Smooth muscle cell (in vitro differentiated cells): ENCODE results near the gene PLEKHA7. TPM values are rescaled to one million over a fixed set of nuclear protein-coding genes. Genes with fewer than 3 reads are reported as not detected.

ENCODE experiments used
- DNase-seq: peaks from one replicate; lab custom pipeline; 2025; ENCODE audit not compliant: unreplicated experiment; lab: John Stamatoyannopoulos, UW
- H2AFZ ChIP-seq: fragments of 200-600 bp; sonication (generic); 2 replicates; pipeline ENCODE4 v1.6.0; 2016; ENCODE audit warnings: antibody characterized with exemption, low read depth, mild to moderate bottlenecking
- H3F3A ChIP-seq: fragments of 200-600 bp; sonication (generic); 2 replicates; pipeline ENCODE4 v1.6.0; 2017; ENCODE audit warnings: antibody characterized with exemption, low read depth
- H3K27ac ChIP-seq: fragments of 200-600 bp; sonication (generic); 2 replicates; pipeline ENCODE4 v1.5.1; 2016; ENCODE audit warnings: low read depth, mild to moderate bottlenecking
- H3K27me3 ChIP-seq: fragments of 200-600 bp; sonication (generic); 2 replicates; pipeline ENCODE4 v1.6.1; 2016; ENCODE audit warnings: low read depth, mild to moderate bottlenecking
- H3K36me3 ChIP-seq: fragments of 200-600 bp; sonication (generic); 2 replicates; pipeline ENCODE4 v1.5.1; 2016; ENCODE audit warnings: low read depth
- H3K4me1 ChIP-seq: fragments of 200-600 bp; sonication (generic); 2 replicates; pipeline ENCODE4 v1.5.1; 2016; ENCODE audit warnings: low read depth
- H3K4me2 ChIP-seq: fragments of 200-600 bp; sonication (generic); 2 replicates; pipeline ENCODE4 v1.6.0; 2016; ENCODE audit warnings: mild to moderate bottlenecking
- H3K4me3 ChIP-seq: fragments of 200-600 bp; sonication (generic); 2 replicates; pipeline ENCODE4 v1.5.1; 2016; ENCODE audit warnings: mild to moderate bottlenecking
- H3K79me2 ChIP-seq: fragments of 200-600 bp; sonication (generic); 2 replicates; pipeline ENCODE4 v1.6.0; 2016; ENCODE audit warnings: low read depth, mild to moderate bottlenecking
- H3K9ac ChIP-seq: fragments of 200-600 bp; sonication (generic); 2 replicates; pipeline ENCODE4 v1.6.0; 2016; ENCODE audit warnings: low read depth
- H3K9me3 ChIP-seq: fragments of 200-600 bp; sonication (generic); replicated peaks from 2 replicates; pipeline ENCODE4 v1.5.1; 2016; ENCODE audit warnings: low read depth
- H4K20me1 ChIP-seq: fragments of 200-600 bp; sonication (generic); 2 replicates; pipeline ENCODE4 v1.6.0; 2016; ENCODE audit warnings: low read depth
- CTCF ChIP-seq: fragments of 200-600 bp; sonication (generic); IDR thresholded peaks from 2 replicates; pipeline ENCODE4 v1.5.1; 2017; ENCODE audit warnings: borderline replicate concordance, mild to moderate bottlenecking, antibody characterized with exemption; ENCODE audit not compliant: insufficient read depth, poor library complexity, severe bottlenecking
- WGBS: methylation state at CpG from one replicate; pipeline ENCODE4 v1.1.7; 2016; ENCODE audit warnings: low lambda C conversion rate; 5-methylcytosine and 5-hydroxymethylcytosine counted together
- polyA plus RNA-seq: library from polyadenylated mRNA; unstranded; fragments of >200 nt; fragmentation: Nextera tagmentation; extraction: Ambion mirVana; gene quantifications from 2 replicates; pipeline ENCODE4 v1.2.1, GENCODE V29; 2016
- total RNA-seq: library from RNA; depleted of rRNA; stranded (reverse); fragments of >200 nt; gene quantifications from 2 replicates; pipeline ENCODE4 v1.2.3, GENCODE V29; 2014

The PLEKHA7 gene
- total and polyA plus RNA-seq, 2 experiments from 2014 or later = 0.19 to 22.2 TPM

DNA sequence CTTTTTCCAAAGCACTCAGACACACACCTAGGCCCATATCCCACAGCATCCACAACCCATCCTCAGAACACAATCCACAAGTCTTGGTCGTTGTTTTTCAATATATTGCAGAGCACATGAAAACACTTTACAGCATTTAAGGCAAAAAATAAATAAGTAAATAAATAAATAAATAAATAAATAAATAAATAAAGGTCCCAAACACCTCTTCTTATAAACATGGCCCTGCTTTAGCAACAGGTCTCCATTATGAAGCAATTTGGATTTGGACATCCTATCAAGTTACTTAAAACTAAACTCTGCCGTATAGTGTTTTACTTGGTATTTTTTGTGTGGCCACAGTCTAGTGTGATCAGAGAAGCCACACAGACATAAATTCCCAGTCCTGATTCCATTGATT, 10.7 kb upstream of the PLEKHA7 start:
- no peak for DNase-seq
- H3K36me3 ChIP-seq = no peaks in the 10 kb centered on the region
- H3K27me3 ChIP-seq = peaks cover 9% of the 10 kb centered on the region
- no peaks in the 10 kb centered on the region for H3K4me1 ChIP-seq
- H3K9me3 ChIP-seq = no peaks in the 10 kb centered on the region
- no peak overlapping the region for H2AFZ ChIP-seq
- H3F3A ChIP-seq = no peaks in the 10 kb centered on the region
- no peak for TF ChIP-seq CTCF
- H3K9ac ChIP-seq = no peak overlapping the region
- no peak overlapping the region for H3K4me3 ChIP-seq
- H3K27ac ChIP-seq = no peak overlapping the region
- no peaks in the 10 kb centered on the region for H4K20me1 ChIP-seq
- 91% methylated on average over 2 of the region's 2 CpGs for WGBS
- H3K79me2 ChIP-seq = no peaks in the 10 kb centered on the region
- H3K4me2 ChIP-seq = no peak overlapping the region

GRCh38 chr11:17021511-17021910, 7.3 kb upstream of the PLEKHA7 start:
- Histone ChIP-seq H3K4me3 (no peak overlapping the region), H3F3A (no peaks in the 10 kb centered on the region), H3K9me3 (no peaks in the 10 kb centered on the region), H2AFZ (no peak overlapping the region), H3K79me2 (no peaks in the 10 kb centered on the region), H3K9ac (no peak overlapping the region), H3K4me1 (no peaks in the 10 kb centered on the region), H3K4me2 (no peak overlapping the region), H4K20me1 (no peaks in the 10 kb centered on the region), H3K27ac (no peak overlapping the region), H3K36me3 (no peaks in the 10 kb centered on the region), H3K27me3 (peaks cover 25% of the 10 kb centered on the region)
- TF ChIP-seq CTCF = no peak
- no peak for DNase-seq
- WGBS = 36% methylated on average over 8 of the region's 8 CpGs

DNA sequence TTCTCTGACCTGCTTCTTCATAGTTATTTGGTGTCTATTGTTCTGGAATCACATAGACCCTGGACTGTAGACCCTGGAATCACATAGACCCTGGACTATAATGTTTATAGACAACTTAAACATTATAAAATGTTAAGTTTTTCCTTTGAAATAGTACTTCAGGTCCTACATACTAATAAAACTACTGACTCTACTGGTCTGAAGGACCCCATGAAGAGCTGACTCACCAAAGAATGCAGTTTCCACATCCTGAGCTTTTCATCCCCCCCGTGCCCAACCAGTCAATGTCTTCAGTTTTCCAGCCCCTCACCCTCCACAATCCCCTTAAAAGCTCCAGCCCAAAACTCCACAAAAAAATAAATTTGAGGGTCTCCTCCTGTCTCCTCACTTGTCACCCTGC, 6.6 kb upstream of the PLEKHA7 start:
- Histone ChIP-seq H3K79me2 (no peaks in the 10 kb centered on the region), H3K9ac (no peak overlapping the region), H3K4me3 (no peak overlapping the region), H3K36me3 (no peaks in the 10 kb centered on the region), H3K4me2 (no peak overlapping the region), H4K20me1 (no peaks in the 10 kb centered on the region), H2AFZ (no peak overlapping the region), H3K27me3 (peaks cover 31% of the 10 kb centered on the region), H3F3A (no peaks in the 10 kb centered on the region), H3K27ac (no peak overlapping the region), H3K4me1 (no peaks in the 10 kb centered on the region), H3K9me3 (no peaks in the 10 kb centered on the region)
- DNase-seq = no peak
- TF ChIP-seq CTCF = no peak
- 41% methylated on average over 1 of the region's 1 CpG for WGBS

DNA sequence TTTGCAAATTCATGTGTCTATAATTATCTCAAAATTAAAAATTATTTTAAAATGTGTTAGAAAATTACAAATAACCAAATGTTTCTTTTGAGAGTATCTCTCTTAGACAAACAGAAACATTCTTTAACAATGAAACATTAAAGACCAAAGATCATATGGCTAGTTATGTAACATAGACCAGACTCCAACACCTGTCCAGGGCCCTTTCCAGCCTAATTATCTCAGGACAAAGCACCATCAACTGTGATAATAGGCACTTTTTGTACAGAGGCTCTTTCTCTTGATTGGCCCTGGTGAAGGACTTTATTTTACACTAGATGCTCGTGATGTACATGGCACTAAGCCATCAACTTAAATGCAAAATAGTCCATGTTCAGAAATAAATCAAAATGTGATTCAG, 5.0 kb upstream of the PLEKHA7 start:
- Histone ChIP-seq H3K27me3 (peaks cover 46% of the 10 kb centered on the region), H3K9me3 (no peaks in the 10 kb centered on the region), H3K27ac (no peak overlapping the region), H3K36me3 (no peaks in the 10 kb centered on the region), H3F3A (no peaks in the 10 kb centered on the region), H2AFZ (no peak overlapping the region), H3K9ac (no peak overlapping the region), H3K4me2 (no peak overlapping the region), H3K4me1 (no peaks in the 10 kb centered on the region), H3K79me2 (no peaks in the 10 kb centered on the region), H3K4me3 (no peak overlapping the region), H4K20me1 (no peaks in the 10 kb centered on the region)
- no peak for DNase-seq
- 67% methylated on average over 1 of the region's 1 CpG for WGBS
- no peak for TF ChIP-seq CTCF
